Rectal smooth muscle tissue (tissue), 1 donor: ENCODE results near the gene RFPL2.
"Not testable (repeated sequence)": the region's sequence is repeated elsewhere in the genome, so short reads cannot be mapped to it uniquely, and the experiment has no call there.

Experiments used
- H3K27ac ChIP-seq: one replicate; pipeline ENCODE4 v1.7.0; 2013; ENCODE audit warnings: low read depth, low read length, inconsistent platforms
- H3K27me3 ChIP-seq: one replicate; pipeline ENCODE4 v1.7.0; 2013; ENCODE audit warnings: low read length; ENCODE audit not compliant: control insufficient read depth, insufficient read depth
- H3K36me3 ChIP-seq: one replicate; pipeline ENCODE4 v1.7.0; 2013; ENCODE audit warnings: low read length; ENCODE audit not compliant: control insufficient read depth, insufficient read depth
- H3K4me1 ChIP-seq: one replicate; pipeline ENCODE4 v1.7.0; 2013; ENCODE audit warnings: low read length; ENCODE audit not compliant: control insufficient read depth, insufficient read depth
- H3K4me3 ChIP-seq: one replicate; pipeline ENCODE4 v1.7.0; 2013; ENCODE audit warnings: low read length
- H3K9ac ChIP-seq: one replicate; pipeline ENCODE4 v1.7.0; 2013; ENCODE audit warnings: low read length

The RFPL2 gene

GRCh38 chr22:32148372-32148771, 56.5 kb downstream of the RFPL2 start:
- not testable (repeated sequence) for H3K27me3 ChIP-seq, H3K27ac ChIP-seq, H3K9ac ChIP-seq, H3K4me1 ChIP-seq, H3K4me3 ChIP-seq, H3K36me3 ChIP-seq

GRCh38 chr22:32147128-32147527, 57.7 kb downstream of the RFPL2 start:
- H3K27ac ChIP-seq, H3K4me1 ChIP-seq, H3K27me3 ChIP-seq, H3K4me3 ChIP-seq, H3K9ac ChIP-seq, H3K36me3 ChIP-seq: not testable (repeated sequence)

- Histone ChIP-seq H3K4me3 (no peak overlapping the region), H3K9ac (no peak overlapping the region), H3K27ac (no peak overlapping the region), H3K4me1 (no peaks in the 10 kb centered on the region), H3K27me3 (no peaks in the 10 kb centered on the region), H3K36me3 (no peaks in the 10 kb centered on the region)
Observed at GRCh38 chr22:32144496-32145274, 60.2 kb downstream of the RFPL2 start.

GRCh38 chr22:32142600-32142999, 62.3 kb downstream of the RFPL2 start:
- Histone ChIP-seq H3K4me3 (no peak overlapping the region), H3K4me1 (no peaks in the 10 kb centered on the region), H3K36me3 (no peaks in the 10 kb centered on the region), H3K27ac (no peak overlapping the region), H3K27me3 (no peaks in the 10 kb centered on the region), H3K9ac (no peak overlapping the region)

- not testable (repeated sequence) for H3K4me3 ChIP-seq, H3K27ac ChIP-seq, H3K36me3 ChIP-seq, H3K27me3 ChIP-seq, H3K4me1 ChIP-seq, H3K9ac ChIP-seq
Observed at GRCh38 chr22:32140688-32141087, 64.2 kb downstream of the RFPL2 start.
